ENCODE results near the gene FAM131B.

The FAM131B gene

GRCh38 chr7:143356414-143357050 is 6.0 kb downstream of the FAM131B start:
- no peak for DNase-seq

GRCh38 chr7:143355450-143356385 is 6.8 kb downstream of the FAM131B start:
- DNase-seq, result no peak

GRCh38 chr7:143354965-143355364 is 7.5 kb downstream of the FAM131B start:
- DNase-seq, result no peak

- no peak for DNase-seq
Observed at GRCh38 chr7:143354376-143354775, 8.1 kb downstream of the FAM131B start.

- no peak for DNase-seq
Observed at GRCh38 chr7:143352531-143353002, 9.9 kb downstream of the FAM131B start.

- DNase-seq, result no peak
Observed at GRCh38 chr7:143351574-143351973, 10.9 kb downstream of the FAM131B start.

- no peak for DNase-seq
Observed at GRCh38 chr7:143351060-143351459, 11.5 kb downstream of the FAM131B start.

GRCh38 chr7:143347950-143348349 is 14.6 kb downstream of the FAM131B start:
- DNase-seq, result no peak

GRCh38 chr7:143346018-143346417 is 16.5 kb downstream of the FAM131B start:
- no peak for DNase-seq

GRCh38 chr7:143345428-143345900 is 17.0 kb downstream of the FAM131B start:
- no peak for DNase-seq

GRCh38 chr7:143343596-143343995 is 18.9 kb downstream of the FAM131B start:
- no peak for DNase-seq

GRCh38 chr7:143341842-143342241 is 20.7 kb downstream of the FAM131B start:
- no peak for DNase-seq

- DNase-seq, result no peak
Observed at GRCh38 chr7:143337216-143337615, 25.3 kb downstream of the FAM131B start.

GRCh38 chr7:143334244-143334643 is 28.3 kb downstream of the FAM131B start:
- no peak for DNase-seq

- DNase-seq, result peak; percentile 91
Observed at GRCh38 chr7:143331179-143331801, 31.2 kb downstream of the FAM131B start.

GRCh38 chr7:143329471-143330170 is 32.9 kb downstream of the FAM131B start:
- DNase-seq, result no peak

- no peak for DNase-seq
Observed at GRCh38 chr7:143327903-143328302, 34.6 kb downstream of the FAM131B start.

- DNase-seq, result no peak
Observed at GRCh38 chr7:143325240-143325639, 37.3 kb downstream of the FAM131B start.

- DNase-seq, result no peak
Observed at GRCh38 chr7:143323653-143324052, 38.9 kb downstream of the FAM131B start.

GRCh38 chr7:143322760-143323633 is 39.5 kb downstream of the FAM131B start:
- DNase-seq, result no peak

- DNase-seq, result no peak
Observed at GRCh38 chr7:143321734-143322133, 40.8 kb downstream of the FAM131B start.

- no peak for DNase-seq
Observed at GRCh38 chr7:143321242-143321641, 41.3 kb downstream of the FAM131B start.

Data from NCI-H226 (cell line).